ENCODE results near the gene UPF3A. TPM values are rescaled to one million over a fixed set of nuclear protein-coding genes. Genes with fewer than 3 reads are reported as not detected.

UPF3A gene
- total RNA-seq, 1 donor from 2014 or later: 79.8 TPM

DNA sequence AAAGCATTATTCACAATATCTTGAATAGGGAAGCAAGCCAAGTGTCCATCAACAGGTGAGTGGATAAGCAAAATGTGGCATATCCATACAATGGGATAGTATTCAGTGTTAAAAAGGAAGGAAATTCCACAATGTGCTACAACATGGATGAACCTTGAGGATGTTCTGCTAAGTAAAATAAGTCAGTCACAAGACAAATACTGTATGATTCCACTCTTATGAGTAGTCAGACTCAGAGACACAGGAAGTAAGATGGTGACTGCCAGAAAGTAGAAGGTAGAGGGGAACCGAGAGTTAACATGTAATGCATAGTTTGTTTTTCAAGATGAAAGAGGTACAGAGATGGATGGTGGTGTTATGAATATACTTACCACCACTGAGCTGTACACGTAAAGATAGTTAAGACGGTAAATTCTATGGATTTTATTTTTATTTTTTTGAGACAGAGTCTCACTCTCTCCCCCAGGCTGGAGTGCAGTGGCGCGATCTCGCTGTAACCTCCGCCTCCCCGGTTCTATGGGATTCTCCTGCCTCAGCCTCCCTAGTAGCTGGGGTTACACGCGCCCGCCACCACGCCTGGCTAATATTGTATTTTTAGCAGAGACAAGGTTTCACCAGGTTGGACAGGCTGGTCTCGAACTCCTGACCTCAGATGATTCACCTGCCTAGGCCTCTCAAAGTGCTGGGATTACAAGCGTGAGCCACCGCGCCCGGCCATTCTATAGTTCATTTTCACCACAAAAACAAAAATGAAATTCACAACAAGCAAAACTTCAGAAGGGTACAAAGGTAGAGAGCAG is 31.9 kb downstream of the UPF3A start:
- peak overlapping the region; percentile 89 to 99 for H3K4me3 ChIP-seq
- H3K27ac ChIP-seq: peak overlapping the region; percentile 89 to 91
- no peak for TF ChIP-seq CTCF (IDR thresholded peaks at IDR 0.05)
- no peaks in the 10 kb centered on the region for H3K27me3 ChIP-seq
- H3K36me3 ChIP-seq: no peaks in the 10 kb centered on the region
- intact Hi-C loops (cut with DNase I): no loop called here
- H3K9me3 ChIP-seq: no peaks in the 10 kb centered on the region
- no peak for DNase-seq (ENCODE audit: low spot score in 2 of 2)
- H3K4me1 ChIP-seq: peaks cover 4 to 20% of the 10 kb centered on the region in 2 donors

- H3K27me3 ChIP-seq: no peaks in the 10 kb centered on the region
- H3K9me3 ChIP-seq: no peaks in the 10 kb centered on the region
- peaks cover 4 to 22% of the 10 kb centered on the region in 2 donors for H3K4me1 ChIP-seq
- peak within 1 kb of the TSS; percentile 89 to 99 for H3K4me3 ChIP-seq
- peak; percentile 79 to 98 for DNase-seq (ENCODE audit: low spot score in 2 of 2)
- no peak for TF ChIP-seq CTCF (IDR thresholded peaks at IDR 0.05)
- intact Hi-C loops (cut with DNase I): loop anchor here (1.0 kb wide), 1 partner anchor 33 kb away; the partner anchor contains the start of gene UPF3A
- peak within 1 kb of the TSS; percentile 89 to 91 for H3K27ac ChIP-seq
- H3K36me3 ChIP-seq: no peaks in the 10 kb centered on the region
Measured at GRCh38 chr13:114314074-114314912, 32.9 kb downstream of the UPF3A start, which contains the start of gene CHAMP1. TSS of gene CHAMP1 (plus strand) at chr13:114314503. CDS start at chr13:114323843, 9,340 bp downstream.

DNA sequence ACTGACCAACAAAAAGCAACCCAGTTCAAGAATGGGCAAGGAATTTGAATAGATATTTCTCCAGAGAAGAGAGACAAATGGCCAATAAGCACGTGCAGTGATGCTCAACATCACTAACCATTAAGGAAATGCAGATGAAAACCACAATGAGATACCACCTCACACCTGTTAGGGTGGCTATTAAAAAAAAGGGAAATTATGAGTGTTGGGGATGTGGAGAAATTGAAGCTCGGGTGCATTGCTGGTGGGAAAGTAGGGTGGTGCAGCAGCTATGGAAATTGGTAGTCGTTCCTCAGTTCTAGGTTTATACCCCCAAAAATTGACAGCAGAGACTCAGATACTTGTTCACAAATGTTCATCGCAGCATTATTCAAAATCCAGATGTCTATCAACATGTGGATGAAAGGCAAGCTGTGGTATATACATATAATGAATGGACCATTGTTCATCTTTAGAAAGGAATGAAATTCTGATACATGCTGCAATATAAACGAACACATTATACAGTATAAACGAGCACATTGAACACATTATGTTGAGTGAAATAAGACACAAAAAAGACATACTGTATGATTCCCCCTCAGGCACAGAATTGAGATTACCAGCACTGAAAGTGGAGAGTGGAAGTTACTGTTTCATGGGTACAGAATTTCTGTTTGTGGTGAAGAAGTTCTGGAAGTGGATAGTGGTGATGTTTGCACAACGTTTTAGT is 33.8 kb downstream of the UPF3A start:
- Histone ChIP-seq H3K27ac (peak overlapping the region; percentile 89 to 91), H3K36me3 (peaks cover 0 to 2% of the 10 kb centered on the region in 2 donors), H3K4me3 (peak overlapping the region; percentile 89 to 99), H3K4me1 (peaks cover 4 to 22% of the 10 kb centered on the region in 2 donors), H3K9me3 (no peaks in the 10 kb centered on the region), H3K27me3 (no peaks in the 10 kb centered on the region)
- intact Hi-C loops (cut with DNase I): no loop called here
- no peak for TF ChIP-seq CTCF (IDR thresholded peaks at IDR 0.05)
- DNase-seq (ENCODE audit: low spot score in 2 of 2): no peak

DNA sequence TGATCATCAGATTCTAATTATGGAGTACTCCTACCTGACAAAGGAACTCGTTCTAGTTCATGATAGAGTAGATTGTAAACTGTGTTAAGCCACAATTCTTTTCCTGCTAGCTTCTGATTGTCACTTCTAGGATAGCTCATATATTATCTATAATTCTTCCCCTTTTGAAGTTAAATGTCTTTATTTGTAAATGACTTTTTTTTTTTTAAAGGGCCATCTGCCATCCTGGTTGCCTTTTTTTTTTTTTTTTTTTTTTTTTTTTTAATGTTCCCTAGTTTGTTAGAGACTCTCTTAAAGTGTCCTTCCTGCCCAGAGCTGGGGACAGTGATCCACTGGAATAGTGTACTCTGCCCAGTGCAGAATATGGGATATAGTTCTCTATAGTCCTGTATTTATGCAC is 37.2 kb downstream of the UPF3A start:
- Histone ChIP-seq H3K27me3 (no peaks in the 10 kb centered on the region), H3K27ac (no peak overlapping the region), H3K4me3 (no peak overlapping the region), H3K36me3 (peaks cover 27 to 32% of the 10 kb centered on the region in 2 donors), H3K9me3 (no peaks in the 10 kb centered on the region), H3K4me1 (peaks cover 4 to 19% of the 10 kb centered on the region in 2 donors)
- TF ChIP-seq CTCF (IDR thresholded peaks at IDR 0.05): no peak
- no peak for DNase-seq (ENCODE audit: low spot score in 2 of 2)
- intact Hi-C loops (cut with DNase I): no loop called here

DNA sequence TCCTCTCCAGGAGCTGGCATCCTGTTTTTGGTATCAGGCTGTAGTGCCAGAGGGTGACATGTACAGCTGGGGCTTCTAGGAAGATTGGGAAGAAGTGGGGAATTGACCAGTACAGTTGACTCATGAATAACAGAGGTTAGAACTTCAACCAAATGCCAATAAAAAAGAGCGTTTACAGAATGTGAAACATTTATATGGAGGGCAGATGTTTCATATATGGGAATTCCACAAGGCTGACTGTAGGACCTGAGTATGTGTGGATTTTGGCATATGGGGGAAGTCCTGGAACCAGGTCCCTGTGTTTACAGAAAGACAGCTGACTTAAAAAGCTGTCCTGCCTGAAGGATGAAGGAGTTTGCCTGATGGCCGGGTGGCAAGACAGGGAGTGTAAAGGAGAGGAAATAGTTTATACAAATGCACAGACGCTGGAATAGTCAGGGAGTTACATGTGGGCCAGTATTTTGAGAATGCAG is 38.1 kb downstream of the UPF3A start:
- no peak for TF ChIP-seq CTCF (IDR thresholded peaks at IDR 0.05)
- no peak for DNase-seq (ENCODE audit: low spot score in 2 of 2)
- Histone ChIP-seq H3K27me3 (no peaks in the 10 kb centered on the region), H3K27ac (no peak overlapping the region), H3K4me3 (no peak overlapping the region), H3K36me3 (peaks cover 36 to 40% of the 10 kb centered on the region in 2 donors), H3K9me3 (no peaks in the 10 kb centered on the region), H3K4me1 (peaks cover 4 to 18% of the 10 kb centered on the region in 2 donors)
- intact Hi-C loops (cut with DNase I): no loop called here

Measured in ascending aorta (tissue), 2 donors.